ENCODE data around the gene CLIP3. TPM values are rescaled to one million over a fixed set of nuclear protein-coding genes. Genes with fewer than 3 reads are reported as not detected.
A peak's percentile ranks its signal among the peaks of the same experiment; 100 is the strongest.
"Not testable (repeated sequence)": the region's sequence is repeated elsewhere in the genome, so short reads cannot be mapped to it uniquely, and the experiment has no call there.

CLIP3 gene
- total and polyA plus RNA-seq, 2 donors (not counting 1 experiment from before 2014, with no cell fraction given), result 14.7 to 19.8 TPM

- peak in 1 of 2 donors; percentile 38 for DNase-seq (ENCODE audit: low read depth in 2 of 2)
- TF ChIP-seq, protein P1, sequence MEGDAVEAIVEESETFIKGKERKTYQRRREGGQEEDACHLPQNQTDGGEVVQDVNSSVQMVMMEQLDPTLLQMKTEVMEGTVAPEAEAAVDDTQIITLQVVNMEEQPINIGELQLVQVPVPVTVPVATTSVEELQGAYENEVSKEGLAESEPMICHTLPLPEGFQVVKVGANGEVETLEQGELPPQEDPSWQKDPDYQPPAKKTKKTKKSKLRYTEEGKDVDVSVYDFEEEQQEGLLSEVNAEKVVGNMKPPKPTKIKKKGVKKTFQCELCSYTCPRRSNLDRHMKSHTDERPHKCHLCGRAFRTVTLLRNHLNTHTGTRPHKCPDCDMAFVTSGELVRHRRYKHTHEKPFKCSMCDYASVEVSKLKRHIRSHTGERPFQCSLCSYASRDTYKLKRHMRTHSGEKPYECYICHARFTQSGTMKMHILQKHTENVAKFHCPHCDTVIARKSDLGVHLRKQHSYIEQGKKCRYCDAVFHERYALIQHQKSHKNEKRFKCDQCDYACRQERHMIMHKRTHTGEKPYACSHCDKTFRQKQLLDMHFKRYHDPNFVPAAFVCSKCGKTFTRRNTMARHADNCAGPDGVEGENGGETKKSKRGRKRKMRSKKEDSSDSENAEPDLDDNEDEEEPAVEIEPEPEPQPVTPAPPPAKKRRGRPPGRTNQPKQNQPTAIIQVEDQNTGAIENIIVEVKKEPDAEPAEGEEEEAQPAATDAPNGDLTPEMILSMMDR (conservative IDR thresholded peaks at IDR 0.05 in 1 of 2, IDR thresholded peaks at IDR 0.05 in 1 of 2; ENCODE audit: low read depth in 1 of 2, low read length in 2 of 2), result no peak
- no peak for TF ChIP-seq EZH2 (IDR thresholded peaks at IDR 0.05; ENCODE audit: low read length, missing control alignments)
- peaks cover 5% of the 10 kb centered on the region for H3K4me1 ChIP-seq (ENCODE audit: control insufficient read depth, extremely low read depth, insufficient read depth, low read length)
- H4K20me1 ChIP-seq (ENCODE audit: control insufficient read depth, extremely low read depth, insufficient read depth, low read length), result no peaks in the 10 kb centered on the region
- no peaks in the 10 kb centered on the region for H3K36me3 ChIP-seq (ENCODE audit: control insufficient read depth, insufficient read depth, low read length)
- H3K79me2 ChIP-seq (ENCODE audit: control insufficient read depth, insufficient read depth, low read length), result no peaks in the 10 kb centered on the region
- no peaks in the 10 kb centered on the region for H3K9me3 ChIP-seq (ENCODE audit: control insufficient read depth, insufficient read depth, low read depth, low read length)
- H3K9ac ChIP-seq (ENCODE audit: insufficient read depth, low read length), result no peak overlapping the region
- no peaks in the 10 kb centered on the region for H3K27me3 ChIP-seq (ENCODE audit: control insufficient read depth, insufficient read depth, low read length)
- H3K4me2 ChIP-seq (ENCODE audit: extremely low read depth, insufficient read depth, low read length), result no peak overlapping the region
- H3K27ac ChIP-seq (ENCODE audit: insufficient read depth, low read length), result no peak overlapping the region
- H3K4me3 ChIP-seq (replicated peaks in 1 of 4; ENCODE audit: control extremely low read depth in 1 of 4, insufficient read depth in 1 of 4, low read depth in 3 of 4, low read length in 4 of 4), result no peak overlapping the region
- H2AFZ ChIP-seq (ENCODE audit: low read length), result no peak overlapping the region
Observed at GRCh38 chr19:36046443-36047050, 13.9 kb upstream of the CLIP3 start.

DNA sequence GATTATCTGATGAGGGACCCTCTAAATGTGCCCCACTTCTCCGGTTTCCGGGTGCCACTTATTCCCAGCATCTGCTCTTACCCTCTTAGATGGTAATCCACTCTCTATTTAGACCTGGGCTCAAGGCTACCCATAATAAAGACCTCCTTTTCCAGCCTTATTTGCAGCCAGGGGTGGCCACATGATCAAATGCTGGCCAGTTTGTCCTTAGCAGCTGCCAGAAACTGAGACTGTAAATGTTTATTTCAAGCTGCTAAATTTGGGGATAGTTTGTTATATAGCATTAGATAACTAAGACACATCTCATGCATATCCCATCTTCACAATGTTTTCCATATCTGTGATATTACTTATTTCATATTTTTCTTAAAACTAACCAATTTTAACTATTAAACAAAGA, 11.3 kb upstream of the CLIP3 start:
- H3K79me2 ChIP-seq (ENCODE audit: control insufficient read depth, insufficient read depth, low read length), result no peaks in the 10 kb centered on the region
- H3K9me3 ChIP-seq (ENCODE audit: control insufficient read depth, insufficient read depth, low read depth, low read length), result no peaks in the 10 kb centered on the region
- H3K27ac ChIP-seq (ENCODE audit: insufficient read depth, low read length), result no peak overlapping the region
- H3K4me1 ChIP-seq (ENCODE audit: control insufficient read depth, extremely low read depth, insufficient read depth, low read length), result peaks cover 8% of the 10 kb centered on the region
- H4K20me1 ChIP-seq (ENCODE audit: control insufficient read depth, extremely low read depth, insufficient read depth, low read length), result no peaks in the 10 kb centered on the region
- H2AFZ ChIP-seq (ENCODE audit: low read length), result no peak overlapping the region
- no peak overlapping the region for H3K4me2 ChIP-seq (ENCODE audit: extremely low read depth, insufficient read depth, low read length)
- no peak for DNase-seq (ENCODE audit: low read depth in 2 of 2)
- no peak overlapping the region for H3K4me3 ChIP-seq (replicated peaks in 1 of 4; ENCODE audit: control extremely low read depth in 1 of 4, insufficient read depth in 1 of 4, low read depth in 3 of 4, low read length in 4 of 4)
- no peak overlapping the region for H3K9ac ChIP-seq (ENCODE audit: insufficient read depth, low read length)
- no peak for TF ChIP-seq EZH2 (IDR thresholded peaks at IDR 0.05; ENCODE audit: low read length, missing control alignments)
- TF ChIP-seq, protein P1 (conservative IDR thresholded peaks at IDR 0.05 in 1 of 2, IDR thresholded peaks at IDR 0.05 in 1 of 2; ENCODE audit: low read depth in 1 of 2, low read length in 2 of 2), result no peak
- no peaks in the 10 kb centered on the region for H3K36me3 ChIP-seq (ENCODE audit: control insufficient read depth, insufficient read depth, low read length)
- H3K27me3 ChIP-seq (ENCODE audit: control insufficient read depth, insufficient read depth, low read length), result no peaks in the 10 kb centered on the region

DNA sequence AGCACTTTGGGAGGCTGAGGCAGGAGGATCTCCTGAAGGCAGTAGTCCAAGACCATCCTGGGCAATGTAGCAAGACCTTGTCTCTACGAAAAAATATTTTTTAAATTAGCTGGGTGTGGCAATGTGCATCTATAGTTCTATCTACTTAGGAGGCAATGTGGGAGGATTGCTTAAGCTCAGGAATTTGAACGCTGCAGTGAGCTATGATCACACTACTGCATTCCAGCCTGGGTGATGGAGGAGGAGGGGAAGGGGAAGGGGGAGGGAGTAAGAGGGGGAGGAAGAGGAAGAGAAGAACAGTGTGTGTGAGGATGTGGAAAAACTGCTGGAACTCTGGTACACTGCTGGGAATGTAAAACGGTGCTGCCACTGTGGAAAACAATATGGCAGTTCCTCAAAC, 9.2 kb upstream of the CLIP3 start:
- Histone ChIP-seq H3K4me3 (replicated peaks in 1 of 4; ENCODE audit: control extremely low read depth in 1 of 4, insufficient read depth in 1 of 4, low read depth in 3 of 4, low read length in 4 of 4) (no peak overlapping the region), H3K4me2 (ENCODE audit: extremely low read depth, insufficient read depth, low read length) (no peak overlapping the region), H3K79me2 (ENCODE audit: control insufficient read depth, insufficient read depth, low read length) (no peaks in the 10 kb centered on the region), H3K27me3 (ENCODE audit: control insufficient read depth, insufficient read depth, low read length) (no peaks in the 10 kb centered on the region), H2AFZ (ENCODE audit: low read length) (peak overlapping the region; percentile 31), H3K4me1 (ENCODE audit: control insufficient read depth, extremely low read depth, insufficient read depth, low read length) (peaks cover 8% of the 10 kb centered on the region), H3K9me3 (ENCODE audit: control insufficient read depth, insufficient read depth, low read depth, low read length) (no peaks in the 10 kb centered on the region), H4K20me1 (ENCODE audit: control insufficient read depth, extremely low read depth, insufficient read depth, low read length) (no peaks in the 10 kb centered on the region), H3K9ac (ENCODE audit: insufficient read depth, low read length) (no peak overlapping the region), H3K27ac (ENCODE audit: insufficient read depth, low read length) (peak overlapping the region; percentile 56), H3K36me3 (ENCODE audit: control insufficient read depth, insufficient read depth, low read length) (no peaks in the 10 kb centered on the region)
- TF ChIP-seq, protein P1 (conservative IDR thresholded peaks at IDR 0.05 in 1 of 2, IDR thresholded peaks at IDR 0.05 in 1 of 2; ENCODE audit: low read depth in 1 of 2, low read length in 2 of 2), result no peak
- DNase-seq (ENCODE audit: low read depth in 2 of 2), result peak; percentile 79 to 83

DNA sequence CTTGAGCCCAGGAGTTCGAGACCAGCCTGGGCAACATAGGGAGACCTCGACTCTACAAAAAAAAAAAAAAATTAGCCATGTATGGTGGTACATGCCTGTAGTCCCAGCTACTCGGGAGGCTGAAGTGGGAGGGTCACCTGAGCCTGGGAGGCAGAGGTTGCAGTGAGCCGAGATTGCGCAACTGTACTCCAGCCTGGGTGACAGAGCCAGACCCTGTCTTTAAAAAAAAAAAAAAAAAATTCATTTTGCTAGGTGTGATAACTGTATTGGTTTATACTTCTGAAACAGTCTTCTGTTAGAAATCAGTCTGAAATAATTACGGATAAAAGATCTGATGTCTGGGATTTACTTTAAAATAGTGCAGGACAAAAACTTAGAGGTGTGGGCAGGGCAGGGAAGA, 8.4 kb upstream of the CLIP3 start:
- not testable (repeated sequence) for H2AFZ ChIP-seq (ENCODE audit: low read length); H3K79me2 ChIP-seq (ENCODE audit: control insufficient read depth, insufficient read depth, low read length); DNase-seq (ENCODE audit: low read depth in 2 of 2); H3K4me1 ChIP-seq (ENCODE audit: control insufficient read depth, extremely low read depth, insufficient read depth, low read length); H3K4me3 ChIP-seq (replicated peaks in 1 of 4; ENCODE audit: control extremely low read depth in 1 of 4, insufficient read depth in 1 of 4, low read depth in 3 of 4, low read length in 4 of 4); H3K36me3 ChIP-seq (ENCODE audit: control insufficient read depth, insufficient read depth, low read length); H3K9ac ChIP-seq (ENCODE audit: insufficient read depth, low read length); H3K27me3 ChIP-seq (ENCODE audit: control insufficient read depth, insufficient read depth, low read length); H3K4me2 ChIP-seq (ENCODE audit: extremely low read depth, insufficient read depth, low read length); H3K9me3 ChIP-seq (ENCODE audit: control insufficient read depth, insufficient read depth, low read depth, low read length); H4K20me1 ChIP-seq (ENCODE audit: control insufficient read depth, extremely low read depth, insufficient read depth, low read length)
- H3K27ac ChIP-seq (ENCODE audit: insufficient read depth, low read length), result peak overlapping the region; percentile 56

All from fibroblast of lung (primary cell).